ENCODE results near the gene EVA1A.

EVA1A gene

GRCh38 chr2:75559680-75560021 is 1.1 kb downstream of the EVA1A start:
- Histone ChIP-seq H3K4me3 (ENCODE audit: low read depth, low read length) (peak overlapping the region; percentile 88), H3K27me3 (replicated peaks) (no peaks in the 10 kb centered on the region), H3K36me3 (replicated peaks) (peaks cover 5% of the 10 kb centered on the region), H3K27ac (peak overlapping the region; percentile 98)
- in situ Hi-C loops (cut with HindIII; ENCODE audit: low pct_ligation_motif_present, low sequenced_read_pairs) = no loop called here
- DNase-seq = no peak
- TF ChIP-seq, protein P1, sequence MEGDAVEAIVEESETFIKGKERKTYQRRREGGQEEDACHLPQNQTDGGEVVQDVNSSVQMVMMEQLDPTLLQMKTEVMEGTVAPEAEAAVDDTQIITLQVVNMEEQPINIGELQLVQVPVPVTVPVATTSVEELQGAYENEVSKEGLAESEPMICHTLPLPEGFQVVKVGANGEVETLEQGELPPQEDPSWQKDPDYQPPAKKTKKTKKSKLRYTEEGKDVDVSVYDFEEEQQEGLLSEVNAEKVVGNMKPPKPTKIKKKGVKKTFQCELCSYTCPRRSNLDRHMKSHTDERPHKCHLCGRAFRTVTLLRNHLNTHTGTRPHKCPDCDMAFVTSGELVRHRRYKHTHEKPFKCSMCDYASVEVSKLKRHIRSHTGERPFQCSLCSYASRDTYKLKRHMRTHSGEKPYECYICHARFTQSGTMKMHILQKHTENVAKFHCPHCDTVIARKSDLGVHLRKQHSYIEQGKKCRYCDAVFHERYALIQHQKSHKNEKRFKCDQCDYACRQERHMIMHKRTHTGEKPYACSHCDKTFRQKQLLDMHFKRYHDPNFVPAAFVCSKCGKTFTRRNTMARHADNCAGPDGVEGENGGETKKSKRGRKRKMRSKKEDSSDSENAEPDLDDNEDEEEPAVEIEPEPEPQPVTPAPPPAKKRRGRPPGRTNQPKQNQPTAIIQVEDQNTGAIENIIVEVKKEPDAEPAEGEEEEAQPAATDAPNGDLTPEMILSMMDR (IDR thresholded peaks at IDR 0.05; ENCODE audit: low read depth, low read length, missing control alignments) = no peak

GRCh38 chr2:75558786-75559679 is 1.7 kb downstream of the EVA1A start:
- TF ChIP-seq, protein P1 (IDR thresholded peaks at IDR 0.05; ENCODE audit: low read depth, low read length, missing control alignments) = no peak
- Histone ChIP-seq H3K27ac (no peak overlapping the region), H3K36me3 (replicated peaks) (peaks cover 5% of the 10 kb centered on the region), H3K27me3 (replicated peaks) (no peaks in the 10 kb centered on the region), H3K4me3 (ENCODE audit: low read depth, low read length) (peak overlapping the region; percentile 88)
- DNase-seq = peak; percentile 39
- in situ Hi-C loops (cut with HindIII; ENCODE audit: low pct_ligation_motif_present, low sequenced_read_pairs) = no loop called here

- in situ Hi-C loops (cut with HindIII; ENCODE audit: low pct_ligation_motif_present, low sequenced_read_pairs) = no loop called here
- Histone ChIP-seq H3K27ac (no peak overlapping the region), H3K27me3 (replicated peaks) (no peaks in the 10 kb centered on the region), H3K36me3 (replicated peaks) (peaks cover 12% of the 10 kb centered on the region), H3K4me3 (ENCODE audit: low read depth, low read length) (no peak overlapping the region)
- no peak for DNase-seq
- TF ChIP-seq, protein P1 (IDR thresholded peaks at IDR 0.05; ENCODE audit: low read depth, low read length, missing control alignments) = no peak
These were observed 2.6 kb downstream of the EVA1A start for GRCh38 chr2:75558136-75558535.

DNA sequence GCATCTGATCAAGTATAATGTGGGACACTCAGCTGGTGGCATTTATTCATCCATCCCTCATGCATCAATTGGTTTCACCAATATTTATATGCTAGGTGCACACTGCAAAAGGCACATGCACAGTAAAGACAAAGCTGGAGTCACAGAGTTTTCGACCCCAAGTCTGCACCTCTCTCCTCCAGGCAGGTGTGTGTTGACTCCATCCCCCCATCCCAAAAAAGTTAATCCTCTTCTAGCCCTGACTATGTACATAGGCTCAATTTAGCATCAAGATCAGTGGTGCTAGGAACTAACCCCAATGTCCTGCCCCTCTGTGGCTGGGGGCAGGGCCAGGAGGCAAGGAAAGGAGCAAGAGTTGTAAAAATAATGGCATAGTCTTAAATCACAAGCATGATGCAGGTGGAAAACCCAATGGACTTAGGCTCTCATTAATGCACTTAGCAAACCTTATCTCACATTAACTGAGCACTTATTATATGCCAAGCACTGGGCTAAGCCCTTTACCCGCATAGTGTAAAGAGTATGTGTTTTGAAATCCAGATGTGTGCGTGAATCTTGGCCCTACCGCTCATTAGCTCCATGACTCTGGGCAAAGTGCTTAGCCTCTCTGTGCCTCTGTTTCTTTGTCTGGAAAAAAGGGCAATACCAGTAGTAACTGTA is 3.1 kb downstream of the EVA1A start:
- in situ Hi-C loops (cut with HindIII; ENCODE audit: low pct_ligation_motif_present, low sequenced_read_pairs) = no loop called here
- DNase-seq = no peak
- Histone ChIP-seq H3K27ac (no peak overlapping the region), H3K36me3 (replicated peaks) (peaks cover 15% of the 10 kb centered on the region), H3K4me3 (ENCODE audit: low read depth, low read length) (no peak overlapping the region), H3K27me3 (replicated peaks) (no peaks in the 10 kb centered on the region)
- TF ChIP-seq, protein P1 (IDR thresholded peaks at IDR 0.05; ENCODE audit: low read depth, low read length, missing control alignments) = no peak

DNA sequence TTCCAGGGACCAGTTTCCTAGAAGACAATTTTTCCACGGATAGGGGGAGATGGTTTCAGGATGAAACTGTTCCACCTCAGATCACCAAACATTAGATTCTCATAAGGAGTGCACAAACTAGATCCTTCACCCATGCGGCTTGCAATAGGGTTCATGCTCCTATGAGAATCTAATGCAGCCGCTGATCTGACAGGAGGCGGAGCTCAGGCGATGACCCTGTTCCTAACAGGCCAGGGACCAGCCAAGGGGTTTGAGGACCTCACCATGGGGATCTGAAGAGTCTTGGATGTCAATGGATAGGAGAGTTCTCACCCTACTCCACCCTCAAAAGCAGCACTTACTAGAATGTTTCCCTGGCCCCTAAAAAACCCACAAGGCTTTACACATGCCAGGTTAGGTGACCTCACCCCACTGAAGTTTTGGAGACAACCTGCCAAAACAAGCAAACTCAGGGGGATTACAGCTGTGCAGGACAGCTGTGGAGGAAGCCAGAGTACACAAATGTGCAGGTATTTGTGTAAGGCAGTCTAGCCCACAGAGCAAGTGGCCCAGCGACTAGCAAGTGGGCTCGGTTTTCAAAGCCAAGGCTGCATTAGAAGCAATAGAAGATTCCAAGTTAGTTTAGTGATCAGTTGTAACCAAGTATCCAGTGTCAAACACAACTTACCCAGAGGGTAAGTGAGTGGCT is 3.9 kb downstream of the EVA1A start:
- TF ChIP-seq, protein P1 (IDR thresholded peaks at IDR 0.05; ENCODE audit: low read depth, low read length, missing control alignments) = no peak
- no peak overlapping the region for H3K4me3 ChIP-seq (ENCODE audit: low read depth, low read length)
- no peaks in the 10 kb centered on the region for H3K27me3 ChIP-seq (replicated peaks)
- peaks cover 18% of the 10 kb centered on the region for H3K36me3 ChIP-seq (replicated peaks)
- in situ Hi-C loops (cut with HindIII; ENCODE audit: low pct_ligation_motif_present, low sequenced_read_pairs) = no loop called here
- no peak overlapping the region for H3K27ac ChIP-seq
- DNase-seq = no peak

Data from brain microvascular endothelial cell (primary cell).